GM19397 (cell line): ENCODE measurements around the gene PCDHAC1.
"Not testable (repeated sequence)": the region's sequence is repeated elsewhere in the genome, so short reads cannot be mapped to it uniquely, and the experiment has no call there.

Experiments
- ATAC-seq: cut with Tn5 transposase; IDR thresholded peaks from one replicate; pipeline ENCODE4 v1.9.1; 2021; ENCODE audit warnings: mild to moderate bottlenecking, moderate library complexity; ENCODE audit not compliant: unreplicated experiment

Gene PCDHAC1, protein sequence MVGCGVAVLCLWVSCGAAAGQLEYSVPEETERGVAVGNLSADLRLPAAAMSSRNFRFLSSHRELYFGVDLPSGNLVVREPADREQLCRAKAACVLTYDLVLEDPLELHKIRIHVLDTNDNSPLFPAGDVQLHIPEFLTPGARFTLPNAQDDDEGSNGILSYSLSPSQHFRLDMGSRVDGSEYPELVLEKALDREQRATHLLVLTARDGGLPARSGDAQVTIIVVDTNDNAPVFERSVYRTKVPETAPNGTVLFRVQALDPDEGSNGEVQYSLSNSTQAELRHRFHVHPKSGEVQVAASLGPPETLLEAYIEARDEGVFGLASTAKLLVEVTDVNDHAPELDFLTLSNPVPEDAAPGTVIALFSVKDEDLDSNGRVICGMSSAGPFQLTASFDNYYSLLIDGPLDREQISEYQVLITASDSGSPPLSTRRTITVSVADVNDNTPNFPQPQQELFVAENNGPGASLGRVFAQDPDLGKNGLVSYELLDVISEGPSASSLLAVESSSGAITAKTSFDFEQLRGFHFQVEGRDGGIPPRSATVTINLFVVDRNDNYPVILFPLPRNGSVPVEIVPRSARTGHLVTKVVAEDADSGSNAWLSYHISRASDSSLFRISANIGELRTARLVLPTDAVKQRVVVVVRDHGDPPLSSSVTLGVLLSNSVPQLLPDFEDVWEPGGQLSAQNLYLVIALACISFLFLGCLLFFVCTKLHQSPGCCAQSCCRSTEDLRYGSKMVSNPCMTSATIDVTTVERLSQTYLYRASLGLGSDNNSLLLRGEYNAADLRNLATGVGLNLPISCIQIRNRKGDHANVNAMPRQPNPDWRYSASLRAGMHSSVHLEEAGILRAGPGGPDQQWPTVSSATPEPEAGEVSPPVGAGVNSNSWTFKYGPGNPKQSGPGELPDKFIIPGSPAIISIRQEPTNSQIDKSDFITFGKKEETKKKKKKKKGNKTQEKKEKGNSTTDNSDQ

DNA sequence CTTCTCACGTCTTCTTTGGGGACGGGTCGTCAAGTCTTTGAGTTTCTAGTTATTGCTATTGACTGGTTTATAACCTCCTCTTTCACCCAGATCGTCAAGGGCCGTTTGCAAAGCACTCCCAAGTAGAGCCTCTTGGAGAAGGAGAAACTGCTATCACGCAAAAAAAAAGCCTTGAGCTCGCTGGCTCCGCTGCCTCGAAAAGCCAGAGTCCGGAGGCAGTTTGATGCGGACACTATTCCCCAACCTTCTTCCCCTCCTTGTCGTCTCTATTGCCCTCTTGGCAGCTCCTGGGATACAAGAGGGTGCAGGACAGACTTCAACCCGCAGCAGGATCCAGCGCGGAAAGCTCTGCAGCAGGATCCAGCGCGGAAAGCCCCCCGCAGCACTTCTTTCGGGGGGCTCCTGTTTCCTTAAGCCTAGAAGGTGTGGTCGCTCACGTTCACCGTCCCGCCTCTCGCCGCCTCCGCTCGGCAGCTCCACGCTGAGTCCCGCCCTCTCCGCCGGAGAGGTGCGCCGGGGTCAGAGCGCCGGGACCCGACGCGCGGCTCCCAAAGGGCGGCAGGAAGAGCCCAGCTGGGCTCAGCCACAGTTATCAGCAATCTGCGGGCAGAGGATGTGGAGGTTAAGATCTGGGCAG lies at the start of gene PCDHAC1:
TSS of gene PCDHAC1 (plus strand) at position 494 of the 637 bp plus-strand sequence. CDS start 594 bp downstream, outside the sequence.
- ATAC-seq, result no peak

DNA sequence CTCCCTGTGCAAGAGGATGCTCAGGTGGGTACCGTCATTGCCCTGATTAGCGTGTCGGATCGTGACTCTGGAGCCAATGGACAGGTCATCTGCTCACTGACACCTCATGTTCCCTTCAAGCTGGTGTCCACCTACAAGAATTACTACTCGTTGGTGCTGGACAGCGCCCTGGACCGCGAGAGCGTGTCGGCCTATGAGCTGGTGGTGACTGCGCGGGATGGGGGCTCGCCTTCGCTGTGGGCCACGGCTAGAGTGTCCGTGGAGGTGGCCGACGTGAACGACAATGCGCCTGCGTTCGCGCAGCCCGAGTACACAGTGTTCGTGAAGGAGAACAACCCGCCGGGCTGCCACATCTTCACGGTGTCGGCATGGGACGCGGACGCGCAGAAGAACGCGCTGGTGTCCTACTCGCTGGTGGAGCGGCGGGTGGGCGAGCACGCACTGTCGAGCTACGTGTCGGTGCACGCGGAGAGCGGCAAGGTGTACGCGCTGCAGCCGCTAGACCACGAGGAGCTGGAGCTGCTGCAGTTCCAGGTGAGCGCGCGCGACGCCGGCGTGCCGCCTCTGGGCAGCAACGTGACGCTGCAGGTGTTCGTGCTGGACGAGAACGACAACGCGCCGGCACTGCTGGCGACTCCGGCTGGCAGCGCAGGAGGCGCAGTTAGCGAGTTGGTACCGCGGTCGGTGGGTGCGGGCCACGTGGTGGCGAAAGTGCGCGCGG lies 49.4 kb upstream of the PCDHAC1 start:
- ATAC-seq, result not testable (repeated sequence)

DNA sequence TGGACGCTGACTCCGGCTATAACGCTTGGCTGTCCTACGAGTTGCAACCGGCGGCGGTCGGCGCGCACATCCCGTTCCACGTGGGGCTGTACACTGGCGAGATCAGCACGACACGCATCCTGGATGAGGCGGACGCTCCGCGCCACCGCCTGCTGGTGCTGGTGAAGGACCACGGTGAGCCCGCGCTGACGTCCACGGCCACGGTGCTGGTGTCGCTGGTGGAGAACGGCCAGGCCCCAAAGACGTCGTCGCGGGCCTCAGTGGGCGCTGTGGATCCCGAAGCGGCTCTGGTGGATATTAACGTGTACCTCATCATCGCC lies 48.9 kb upstream of the PCDHAC1 start:
- ATAC-seq, result no peak

DNA sequence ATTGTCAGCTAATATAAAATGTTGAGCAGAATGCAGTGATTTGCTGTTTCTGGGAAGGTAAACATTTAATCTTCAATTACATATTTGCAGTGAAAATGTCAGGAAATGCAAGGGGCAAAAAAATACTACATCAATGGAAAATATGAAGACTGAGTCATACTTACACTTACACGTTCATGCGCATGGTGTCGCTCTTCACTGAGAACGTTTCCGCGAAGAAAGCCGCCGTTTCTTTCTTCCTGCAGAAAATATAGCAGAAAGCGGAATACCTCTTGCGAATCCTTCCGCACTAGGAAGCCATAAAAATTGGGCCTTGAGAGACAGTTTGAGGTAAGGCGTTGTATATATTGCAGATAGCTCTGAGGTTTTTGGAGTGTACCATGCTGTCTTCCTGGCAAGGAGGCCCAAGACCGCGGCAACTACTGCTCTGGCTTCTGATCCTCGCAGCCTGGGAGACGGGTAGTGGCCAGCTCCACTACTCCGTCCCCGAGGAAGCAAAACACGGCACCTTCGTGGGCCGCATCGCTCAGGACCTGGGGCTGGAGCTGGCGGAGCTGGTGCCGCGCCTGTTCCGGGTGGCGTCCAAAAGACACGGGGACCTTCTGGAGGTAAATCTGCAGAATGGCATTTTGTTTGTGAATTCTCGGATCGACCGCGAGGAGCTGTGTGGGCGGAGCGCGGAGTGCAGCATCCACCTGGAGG lies 44.1 kb upstream of the PCDHAC1 start, which contains the start of gene PCDHA13:
TSS of gene PCDHA13 (plus strand) at position 236 of the 702 bp plus-strand sequence. CDS start at position 381, 145 bp downstream.
- no peak for ATAC-seq

GRCh38 chr5:140882591-140882899 lies 43.6 kb upstream of the PCDHAC1 start:
- no peak for ATAC-seq

GRCh38 chr5:140883373-140883772 lies 42.7 kb upstream of the PCDHAC1 start:
- ATAC-seq, result no peak

- no peak for ATAC-seq
Observed at GRCh38 chr5:140883927-140884697, 42.0 kb upstream of the PCDHAC1 start.

GRCh38 chr5:140916325-140916724 lies 9.8 kb upstream of the PCDHAC1 start:
- no peak for ATAC-seq

DNA sequence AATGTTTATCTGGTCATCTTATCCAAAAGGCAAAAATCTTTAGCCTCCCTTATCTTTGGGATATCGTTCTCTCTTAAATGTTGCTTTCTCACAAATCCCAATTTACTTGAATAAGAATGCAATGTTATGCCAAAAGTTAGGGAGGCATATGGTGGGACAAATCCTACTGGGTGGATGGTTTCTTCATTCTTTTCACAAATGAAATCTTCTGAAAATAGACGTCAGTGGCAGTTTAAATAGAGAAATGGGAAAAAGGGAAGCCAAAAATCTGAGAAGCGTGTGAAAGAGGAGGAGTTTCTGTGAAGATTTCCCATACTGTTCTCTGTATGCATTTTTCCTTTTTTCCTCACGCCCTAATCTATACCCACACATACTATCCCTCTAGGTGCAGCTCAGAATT lies 2.5 kb upstream of the PCDHAC1 start:
- ATAC-seq, result no peak

- ATAC-seq, result no peak
Observed at GRCh38 chr5:140926443-140927227, 536 bp downstream of the PCDHAC1 start.

GRCh38 chr5:140927228-140927573 lies 1.1 kb downstream of the PCDHAC1 start:
- ATAC-seq, result no peak

- no peak for ATAC-seq
Observed at GRCh38 chr5:140934964-140935606, 9.0 kb downstream of the PCDHAC1 start.

- no peak for ATAC-seq
Observed at GRCh38 chr5:140946578-140946977, 20.5 kb downstream of the PCDHAC1 start.

GRCh38 chr5:140951636-140952035 lies 25.5 kb downstream of the PCDHAC1 start:
- ATAC-seq, result no peak

GRCh38 chr5:140953234-140953633 lies 27.1 kb downstream of the PCDHAC1 start:
- no peak for ATAC-seq

- no peak for ATAC-seq
Observed at GRCh38 chr5:140962190-140962589, 36.1 kb downstream of the PCDHAC1 start.

DNA sequence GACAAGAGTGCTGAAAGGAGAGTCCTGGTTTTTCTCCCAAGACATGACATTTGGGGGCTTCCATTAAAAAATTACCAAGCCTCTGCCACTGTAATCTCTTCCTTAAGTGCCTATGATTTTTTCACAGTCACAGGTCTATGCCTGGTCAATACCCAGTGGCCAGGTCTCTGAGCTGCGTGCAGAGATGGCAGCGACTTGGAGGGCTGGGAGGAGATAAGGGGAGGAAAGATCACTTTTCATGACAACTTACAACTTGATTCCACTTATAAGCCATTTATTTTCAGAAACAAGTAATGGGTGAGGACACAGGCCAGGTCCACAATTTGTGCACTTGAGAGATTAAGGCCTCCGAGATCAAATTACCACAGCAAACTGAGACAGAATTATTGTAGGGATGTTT lies 38.3 kb downstream of the PCDHAC1 start:
- no peak for ATAC-seq

- ATAC-seq, result no peak
Observed at GRCh38 chr5:140965905-140966292, 39.8 kb downstream of the PCDHAC1 start.
